PC-3 (cell line): ENCODE measurements around the gene H3-3A.

ENCODE experiments used
- CTCF ChIP-seq: fragments of 300-600 bp; sonication (generic); conservative IDR thresholded peaks from 2 replicates; pipeline ENCODE4 v1.5.1; 2017; ENCODE audit warnings: antibody characterized with exemption, low read depth, mild to moderate bottlenecking, low read length
- EZH2 ChIP-seq: fragments of 300-600 bp; sonication (generic); IDR thresholded peaks from one replicate; pipeline ENCODE4 v1.6.1; 2017; ENCODE audit warnings: antibody characterized with exemption, mild to moderate bottlenecking, low read length; ENCODE audit not compliant: unreplicated experiment
- EZH2phosphoT487 ChIP-seq: fragments of 300-600 bp; sonication (generic); IDR thresholded peaks from 2 replicates; pipeline ENCODE4 v1.6.1; 2018; ENCODE audit warnings: mild to moderate bottlenecking, antibody characterized with exemption, low read length, borderline replicate concordance

DNA sequence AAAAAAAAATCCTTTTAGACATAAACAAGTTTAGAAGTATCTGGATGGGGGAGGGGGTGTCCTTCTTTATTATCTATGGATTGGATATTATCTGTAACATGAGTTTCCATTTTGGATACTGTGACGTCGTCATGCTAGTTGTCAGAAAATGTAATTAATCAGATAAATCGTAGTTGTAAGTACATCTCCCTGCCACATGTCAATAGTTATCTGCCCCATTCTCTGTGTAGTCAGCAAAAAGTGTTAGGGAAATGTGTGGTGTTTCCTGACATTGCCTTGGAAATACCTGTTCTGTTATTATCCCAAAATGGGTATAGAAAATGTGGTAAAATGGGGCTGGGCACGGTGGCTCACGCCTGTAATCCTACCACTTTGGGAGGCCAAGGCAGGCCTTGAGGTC, 38.8 kb upstream of the H3-3A start:
- TF ChIP-seq CTCF (no peak), EZH2 (no peak), EZH2phosphoT487 (no peak)
